ENCODE data around the gene SIRT3. TPM values are rescaled to one million over a fixed set of nuclear protein-coding genes. Genes with fewer than 3 reads are reported as not detected.

Gene SIRT3
- polyA plus RNA-seq, 1 donor (not counting 4 experiments of a cell fraction or from before 2014, with no cell fraction given), result 12.6 TPM

GRCh38 chr11:225734-226453 is 10.2 kb downstream of the SIRT3 start:
- no peaks in the 10 kb centered on the region for H3K9me1 ChIP-seq (ENCODE audit: control insufficient read depth, extremely low read depth, insufficient read depth, low read length)
- no peak overlapping the region for H3K4me3 ChIP-seq (ENCODE audit: control insufficient read depth in 2 of 3, extremely low read depth in 1 of 3, insufficient read depth in 2 of 3, low read depth in 1 of 3, low read length in 3 of 3)
- no peak overlapping the region for H3K4me2 ChIP-seq (ENCODE audit: control insufficient read depth, extremely low read depth, insufficient read depth, low read depth, low read length)
- H3K4me1 ChIP-seq (ENCODE audit: control insufficient read depth, extremely low read depth, insufficient read depth, low read length), result peaks cover 8% of the 10 kb centered on the region
- H3K79me2 ChIP-seq (ENCODE audit: control insufficient read depth, insufficient read depth, low read length), result no peaks in the 10 kb centered on the region
- DNase-seq (ENCODE audit: low read depth, low spot score) (no peak), FAIRE-seq (no peak)
- no peak overlapping the region for H3K9ac ChIP-seq (ENCODE audit: control insufficient read depth, extremely low read depth, insufficient read depth, low read length)
- H4K20me1 ChIP-seq (ENCODE audit: control insufficient read depth, extremely low read depth, insufficient read depth, low read length), result no peaks in the 10 kb centered on the region
- H3K36me3 ChIP-seq (ENCODE audit: control insufficient read depth in 2 of 2, extremely low read depth in 1 of 2, insufficient read depth in 2 of 2, low read length in 2 of 2), result peaks cover 0 to 2% of the 10 kb centered on the region in 2 experiments
- TF ChIP-seq CTCF (optimal IDR thresholded peaks at IDR 0.05 in 1 of 3, IDR thresholded peaks at IDR 0.05 in 1 of 3, conservative IDR thresholded peaks at IDR 0.05 in 1 of 3; ENCODE audit: extremely low read depth in 1 of 3, insufficient read depth in 2 of 3, low read length in 3 of 3) (no peak), EZH2 (IDR thresholded peaks at IDR 0.05; ENCODE audit: low read length) (no peak)
- H3K27me3 ChIP-seq (ENCODE audit: control insufficient read depth, extremely low read depth, insufficient read depth, low read length), result no peaks in the 10 kb centered on the region
- dilution Hi-C loops (cut with MboI; ENCODE audit: extremely low pct_ligation_motif_present, low sequenced_read_pairs), result no loop called here
- H2AFZ ChIP-seq (ENCODE audit: control insufficient read depth, low read length), result no peak overlapping the region
- H3K27ac ChIP-seq (ENCODE audit: control insufficient read depth, insufficient read depth, low read length), result no peak overlapping the region
- H3K9me3 ChIP-seq (ENCODE audit: control insufficient read depth, low read depth, low read length), result no peaks in the 10 kb centered on the region

- no peaks in the 10 kb centered on the region for H3K9me1 ChIP-seq (ENCODE audit: control insufficient read depth, extremely low read depth, insufficient read depth, low read length)
- no peak overlapping the region for H2AFZ ChIP-seq (ENCODE audit: control insufficient read depth, low read length)
- no peaks in the 10 kb centered on the region for H4K20me1 ChIP-seq (ENCODE audit: control insufficient read depth, extremely low read depth, insufficient read depth, low read length)
- dilution Hi-C loops (cut with MboI; ENCODE audit: extremely low pct_ligation_motif_present, low sequenced_read_pairs), result no loop called here
- no peaks in the 10 kb centered on the region for H3K9me3 ChIP-seq (ENCODE audit: control insufficient read depth, low read depth, low read length)
- no peak for FAIRE-seq
- no peaks in the 10 kb centered on the region for H3K79me2 ChIP-seq (ENCODE audit: control insufficient read depth, insufficient read depth, low read length)
- DNase-seq (ENCODE audit: low read depth, low spot score), result no peak
- no peak overlapping the region for H3K9ac ChIP-seq (ENCODE audit: control insufficient read depth, extremely low read depth, insufficient read depth, low read length)
- no peaks in the 10 kb centered on the region for H3K27me3 ChIP-seq (ENCODE audit: control insufficient read depth, extremely low read depth, insufficient read depth, low read length)
- H3K4me3 ChIP-seq (ENCODE audit: control insufficient read depth in 2 of 3, extremely low read depth in 1 of 3, insufficient read depth in 2 of 3, low read depth in 1 of 3, low read length in 3 of 3), result no peak overlapping the region
- H3K36me3 ChIP-seq (ENCODE audit: control insufficient read depth in 2 of 2, extremely low read depth in 1 of 2, insufficient read depth in 2 of 2, low read length in 2 of 2), result peaks cover 0 to 2% of the 10 kb centered on the region in 2 experiments
- H3K27ac ChIP-seq (ENCODE audit: control insufficient read depth, insufficient read depth, low read length), result no peak overlapping the region
- no peak overlapping the region for H3K4me2 ChIP-seq (ENCODE audit: control insufficient read depth, extremely low read depth, insufficient read depth, low read depth, low read length)
- H3K4me1 ChIP-seq (ENCODE audit: control insufficient read depth, extremely low read depth, insufficient read depth, low read length), result peaks cover 8% of the 10 kb centered on the region
- TF ChIP-seq CTCF (optimal IDR thresholded peaks at IDR 0.05 in 1 of 3, IDR thresholded peaks at IDR 0.05 in 1 of 3, conservative IDR thresholded peaks at IDR 0.05 in 1 of 3; ENCODE audit: extremely low read depth in 1 of 3, insufficient read depth in 2 of 3, low read length in 3 of 3) (no peak), EZH2 (IDR thresholded peaks at IDR 0.05; ENCODE audit: low read length) (no peak)
These were observed 11.7 kb downstream of the SIRT3 start for GRCh38 chr11:224424-224823.

All from keratinocyte (primary cell).